ENCODE results near the gene CRTAP.
"Not testable (repeated sequence)": the region's sequence is repeated elsewhere in the genome, so short reads cannot be mapped to it uniquely, and the experiment has no call there.

CRTAP gene

DNA sequence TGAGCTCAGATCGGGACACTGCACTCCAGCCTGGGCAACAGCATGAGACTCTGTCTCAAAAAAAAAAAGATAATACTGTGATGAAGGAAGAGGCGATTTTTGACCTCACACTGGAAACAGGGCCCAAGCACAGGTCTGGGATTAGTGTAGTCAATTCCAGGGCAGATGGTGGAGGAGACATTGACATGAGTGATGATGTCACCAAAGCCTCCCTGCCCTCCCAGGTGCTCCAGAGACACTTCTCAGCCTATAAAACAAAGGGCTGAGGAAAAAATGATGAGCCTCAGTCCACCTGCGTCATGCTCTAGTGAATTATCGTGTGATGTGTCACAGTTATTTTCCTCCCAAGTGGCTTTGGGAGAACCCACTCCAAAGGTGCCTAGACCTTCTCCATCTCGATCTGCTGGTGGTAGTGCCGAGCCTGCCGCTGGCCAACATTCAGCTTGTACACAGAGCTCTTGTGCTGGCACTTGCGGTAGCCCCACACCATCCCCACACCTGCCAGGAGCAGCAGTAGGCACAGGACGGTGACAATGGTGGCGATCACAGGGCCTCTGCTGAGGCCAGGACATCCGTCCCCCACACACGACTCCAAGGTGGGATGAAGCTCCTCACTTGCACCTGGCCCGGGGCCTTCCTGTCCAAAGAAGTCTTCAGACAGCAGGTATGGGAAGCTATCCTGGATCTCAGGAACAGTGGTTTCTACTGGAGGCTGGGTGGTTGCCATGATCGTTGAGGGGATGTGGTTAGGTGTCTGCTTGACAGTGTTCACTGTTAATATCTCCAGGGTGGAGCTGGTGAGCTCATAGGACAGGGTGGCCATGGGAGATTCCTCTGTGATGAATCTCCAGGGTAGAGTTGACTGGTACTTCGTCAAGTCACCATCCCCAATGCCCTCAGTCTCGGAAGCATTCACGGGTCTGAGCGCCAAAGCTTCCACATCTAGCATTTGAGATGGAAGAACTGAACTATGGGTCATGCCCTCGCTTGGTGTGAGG, 38.8 kb downstream of the CRTAP start:
- no peak for TF ChIP-seq ZFX (IDR thresholded peaks at IDR 0.05)
- TF ChIP-seq, protein P1, sequence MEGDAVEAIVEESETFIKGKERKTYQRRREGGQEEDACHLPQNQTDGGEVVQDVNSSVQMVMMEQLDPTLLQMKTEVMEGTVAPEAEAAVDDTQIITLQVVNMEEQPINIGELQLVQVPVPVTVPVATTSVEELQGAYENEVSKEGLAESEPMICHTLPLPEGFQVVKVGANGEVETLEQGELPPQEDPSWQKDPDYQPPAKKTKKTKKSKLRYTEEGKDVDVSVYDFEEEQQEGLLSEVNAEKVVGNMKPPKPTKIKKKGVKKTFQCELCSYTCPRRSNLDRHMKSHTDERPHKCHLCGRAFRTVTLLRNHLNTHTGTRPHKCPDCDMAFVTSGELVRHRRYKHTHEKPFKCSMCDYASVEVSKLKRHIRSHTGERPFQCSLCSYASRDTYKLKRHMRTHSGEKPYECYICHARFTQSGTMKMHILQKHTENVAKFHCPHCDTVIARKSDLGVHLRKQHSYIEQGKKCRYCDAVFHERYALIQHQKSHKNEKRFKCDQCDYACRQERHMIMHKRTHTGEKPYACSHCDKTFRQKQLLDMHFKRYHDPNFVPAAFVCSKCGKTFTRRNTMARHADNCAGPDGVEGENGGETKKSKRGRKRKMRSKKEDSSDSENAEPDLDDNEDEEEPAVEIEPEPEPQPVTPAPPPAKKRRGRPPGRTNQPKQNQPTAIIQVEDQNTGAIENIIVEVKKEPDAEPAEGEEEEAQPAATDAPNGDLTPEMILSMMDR (conservative IDR thresholded peaks at IDR 0.05), result no peak
- no peak overlapping the region for H3K27ac ChIP-seq

DNA sequence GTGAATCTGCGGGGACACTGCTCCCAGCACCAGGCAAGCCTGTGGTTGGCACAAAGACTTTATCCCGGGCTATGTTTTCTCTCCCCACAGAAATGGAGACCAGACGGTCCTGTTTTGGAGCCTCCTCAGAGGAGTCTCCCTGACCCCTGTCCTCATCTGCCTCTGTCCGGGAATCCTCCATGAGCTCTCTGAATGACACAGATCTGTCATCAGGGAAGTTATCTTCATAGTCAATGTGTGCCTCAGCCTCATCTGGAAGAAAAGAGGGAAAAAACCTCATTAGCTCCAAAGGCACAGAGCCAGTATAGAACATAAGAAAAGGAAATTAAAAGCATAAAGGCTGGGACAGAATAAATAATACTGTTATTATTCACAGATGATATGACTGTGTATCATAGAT, 40.0 kb downstream of the CRTAP start:
- no peak overlapping the region for H3K27ac ChIP-seq
- TF ChIP-seq, protein P1 (conservative IDR thresholded peaks at IDR 0.05), result no peak
- no peak for TF ChIP-seq ZFX (IDR thresholded peaks at IDR 0.05)

DNA sequence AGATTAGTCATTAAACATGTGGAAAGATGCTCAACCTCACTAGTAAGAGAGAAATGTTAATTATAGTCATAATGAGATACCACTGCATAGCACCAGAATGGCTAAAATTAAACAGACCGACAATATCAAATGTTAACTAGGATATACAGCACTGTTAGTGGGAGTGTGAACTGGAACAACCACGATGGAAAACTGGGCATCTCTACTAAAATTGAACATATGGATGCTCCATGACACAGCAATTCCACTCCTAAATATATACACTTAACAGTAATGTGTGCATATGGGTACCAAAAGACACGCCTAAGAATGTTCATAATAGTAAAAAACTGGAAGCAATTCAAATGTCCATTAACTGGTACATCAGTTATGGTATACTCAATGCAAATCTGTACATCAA, 41.5 kb downstream of the CRTAP start:
- H3K27ac ChIP-seq, result no peak overlapping the region
- no peak for TF ChIP-seq ZFX (IDR thresholded peaks at IDR 0.05)
- TF ChIP-seq, protein P1 (conservative IDR thresholded peaks at IDR 0.05), result no peak

DNA sequence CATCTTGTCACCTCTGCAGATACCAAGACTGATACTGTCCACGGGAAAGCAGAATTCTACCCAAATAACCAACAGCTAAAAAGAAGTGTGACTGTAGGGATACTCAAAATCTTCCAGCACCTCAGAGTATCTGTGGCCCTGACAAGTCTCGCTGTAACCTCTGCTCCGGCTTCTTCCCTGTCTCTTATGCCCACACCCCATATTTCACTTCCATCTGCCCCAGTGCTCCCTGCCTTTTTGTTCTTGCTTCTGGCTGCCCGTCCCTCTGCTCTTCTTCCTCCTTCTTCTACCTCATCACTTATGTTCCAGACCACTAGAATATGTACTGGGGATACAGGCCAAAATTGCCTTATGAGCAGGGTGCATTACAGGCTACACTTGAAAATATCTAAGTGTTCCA, 45.4 kb downstream of the CRTAP start:
- H3K27ac ChIP-seq, result no peak overlapping the region
- no peak for TF ChIP-seq ZFX (IDR thresholded peaks at IDR 0.05)
- TF ChIP-seq, protein P1 (conservative IDR thresholded peaks at IDR 0.05), result no peak

DNA sequence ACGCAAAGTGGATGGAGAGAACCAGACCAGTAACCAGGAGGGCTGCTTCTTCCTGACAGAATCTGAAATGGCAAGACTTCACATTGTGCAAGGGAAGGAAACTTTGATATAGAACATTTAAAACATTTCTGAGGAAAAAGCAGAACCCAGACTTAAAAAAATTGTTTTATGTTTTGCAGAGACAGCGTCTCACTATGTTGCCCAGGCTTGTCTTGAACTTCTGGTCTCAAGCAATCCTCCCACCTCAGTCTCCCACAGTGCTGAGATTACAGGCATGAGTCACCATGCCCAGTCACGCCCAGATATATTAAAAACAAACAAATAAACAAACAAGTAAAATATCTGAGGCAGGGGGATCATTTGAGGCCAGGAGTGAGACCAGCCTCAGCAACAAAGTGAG, 46.2 kb downstream of the CRTAP start:
- H3K27ac ChIP-seq, result no peak overlapping the region
- TF ChIP-seq, protein P1 (conservative IDR thresholded peaks at IDR 0.05), result no peak
- no peak for TF ChIP-seq ZFX (IDR thresholded peaks at IDR 0.05)

DNA sequence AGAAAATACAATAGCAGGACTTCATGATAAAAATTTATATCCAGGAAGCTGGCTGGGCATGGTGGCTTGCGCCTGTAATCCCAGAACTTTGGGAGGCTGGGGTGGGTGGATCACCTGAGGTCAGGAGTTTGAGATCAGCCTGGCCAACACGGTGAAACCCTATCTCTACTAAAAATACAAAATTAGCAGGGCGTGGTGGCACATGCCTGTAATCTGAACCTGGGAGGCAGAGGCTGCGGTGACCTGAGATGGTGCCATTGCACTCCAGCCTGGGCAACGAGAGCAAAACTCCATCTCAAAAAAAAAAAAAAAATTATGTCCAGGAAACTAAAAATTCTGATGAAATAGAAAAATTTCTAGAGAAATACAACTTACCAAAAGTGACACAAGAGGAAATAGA, 48.8 kb downstream of the CRTAP start:
- not testable (repeated sequence) for H3K27ac ChIP-seq

DNA sequence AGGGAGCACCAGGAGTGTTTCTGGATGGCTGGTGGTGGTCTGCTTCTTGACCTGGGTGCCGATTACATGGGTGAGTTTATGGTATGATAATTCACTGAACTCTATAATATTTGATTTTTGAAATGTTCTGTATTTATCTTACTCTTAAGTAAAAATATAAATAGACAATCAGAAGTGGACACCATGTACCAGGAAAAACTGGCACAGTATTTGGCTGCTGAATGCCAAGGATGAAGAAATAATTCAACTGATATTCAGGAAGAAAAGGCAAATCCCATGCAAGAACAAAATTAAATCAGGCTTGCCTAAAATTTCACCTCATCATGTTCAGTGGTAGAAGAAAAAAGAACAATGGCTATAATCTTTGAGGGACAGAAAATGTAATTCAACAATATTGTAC, 51.6 kb downstream of the CRTAP start:
- TF ChIP-seq, protein P1 (conservative IDR thresholded peaks at IDR 0.05), result no peak
- TF ChIP-seq ZFX (IDR thresholded peaks at IDR 0.05), result no peak
- H3K27ac ChIP-seq, result no peak overlapping the region

DNA sequence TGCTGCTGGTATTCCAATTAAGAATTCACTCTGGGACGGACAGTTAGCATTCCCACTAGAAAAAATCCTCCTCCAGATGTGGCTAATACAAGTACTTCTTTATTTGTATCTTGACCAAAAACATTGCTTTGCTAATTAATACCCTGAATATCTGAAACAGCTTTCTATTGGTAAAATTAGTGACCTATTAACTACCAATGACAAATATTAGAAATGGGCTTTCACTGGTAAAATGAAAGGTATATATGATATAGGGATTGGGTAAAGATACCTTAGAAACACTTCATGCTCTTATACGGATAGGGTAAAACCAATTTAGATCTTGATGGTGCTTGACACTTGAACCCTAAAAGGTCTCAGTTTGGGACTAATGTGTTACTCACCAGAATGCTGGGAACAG, 52.3 kb downstream of the CRTAP start:
- no peak overlapping the region for H3K27ac ChIP-seq
- no peak for TF ChIP-seq ZFX (IDR thresholded peaks at IDR 0.05)
- TF ChIP-seq, protein P1 (conservative IDR thresholded peaks at IDR 0.05), result no peak

Measured in C4-2B (cell line).